Progenitor cell of endocrine pancreas (in vitro differentiated cells): ENCODE data around the gene IRAK4. TPM values are rescaled to one million over a fixed set of nuclear protein-coding genes. Genes with fewer than 3 reads are reported as not detected.
"Not testable (repeated sequence)": the region's sequence is repeated elsewhere in the genome, so short reads cannot be mapped to it uniquely, and the experiment has no call there.

ENCODE experiments used
- DNase-seq: peaks from one replicate; pipeline ENCODE4 v3.0.0; 2021; ENCODE audit warnings: low spot score; ENCODE audit not compliant: unreplicated experiment
- H3K27ac Mint-ChIP-seq: 2 replicates; pipeline ENCODE4 v1.8.0; 2021; ENCODE audit warnings: mild to moderate bottlenecking, moderate library complexity, mixed read lengths
- H3K27me3 Mint-ChIP-seq: 2 replicates; pipeline ENCODE4 v1.8.0; 2021; ENCODE audit warnings: mixed read lengths
- H3K36me3 Mint-ChIP-seq: 2 replicates; pipeline ENCODE4 v1.8.0; 2022; ENCODE audit warnings: mixed read lengths; ENCODE audit not compliant: insufficient read depth
- H3K4me1 Mint-ChIP-seq: 2 replicates; pipeline ENCODE4 v1.8.0; 2021; ENCODE audit warnings: low read depth, mixed read lengths
- H3K4me3 Mint-ChIP-seq: 2 replicates; pipeline ENCODE4 v1.8.0; 2021; ENCODE audit warnings: low read depth, mild to moderate bottlenecking, moderate library complexity, mixed read lengths
- H3K9me3 Mint-ChIP-seq: 2 replicates; pipeline ENCODE4 v1.8.0; 2021; ENCODE audit warnings: low read depth, mixed read lengths
- CTCF ChIP-seq: fragments of 200-600 bp; sonication (generic); IDR thresholded peaks from one replicate; pipeline ENCODE4 v1.5.0; 2021; ENCODE audit warnings: antibody characterized with exemption, mild to moderate bottlenecking; ENCODE audit not compliant: unreplicated experiment
- total RNA-seq: library from RNA; stranded (reverse); gene quantifications from 2 replicates; pipeline ENCODE4 v1.2.1, GENCODE V29; 2021

The IRAK4 gene
- total RNA-seq, 1 donor from 2014 or later = 8.5 TPM

GRCh38 chr12:43740511-43741100, 18.1 kb upstream of the IRAK4 start:
- no peak overlapping the region for H3K27ac Mint-ChIP-seq
- peaks cover 4% of the 10 kb centered on the region for H3K36me3 Mint-ChIP-seq
- no peak for TF ChIP-seq CTCF
- no peaks in the 10 kb centered on the region for H3K27me3 Mint-ChIP-seq
- no peaks in the 10 kb centered on the region for H3K4me1 Mint-ChIP-seq
- DNase-seq = no peak
- H3K9me3 Mint-ChIP-seq = no peaks in the 10 kb centered on the region
- no peak overlapping the region for H3K4me3 Mint-ChIP-seq

GRCh38 chr12:43742106-43742505, 16.6 kb upstream of the IRAK4 start:
- Mint-ChIP-seq H3K4me3 (no peak overlapping the region), H3K9me3 (no peaks in the 10 kb centered on the region), H3K27ac (no peak overlapping the region), H3K27me3 (no peaks in the 10 kb centered on the region), H3K4me1 (no peaks in the 10 kb centered on the region), H3K36me3 (peaks cover 4% of the 10 kb centered on the region)
- DNase-seq = no peak
- TF ChIP-seq CTCF = no peak

- no peak for DNase-seq
- Mint-ChIP-seq H3K4me3 (no peak overlapping the region), H3K9me3 (no peaks in the 10 kb centered on the region), H3K27me3 (no peaks in the 10 kb centered on the region), H3K4me1 (no peaks in the 10 kb centered on the region), H3K27ac (no peak overlapping the region), H3K36me3 (peaks cover 4% of the 10 kb centered on the region)
- no peak for TF ChIP-seq CTCF
Observed at GRCh38 chr12:43744826-43745225, 13.9 kb upstream of the IRAK4 start.

GRCh38 chr12:43749016-43749415, 9.7 kb upstream of the IRAK4 start:
- no peak for DNase-seq
- TF ChIP-seq CTCF = no peak
- H3K9me3 Mint-ChIP-seq = no peaks in the 10 kb centered on the region
- peaks cover 9% of the 10 kb centered on the region for H3K36me3 Mint-ChIP-seq
- no peaks in the 10 kb centered on the region for H3K4me1 Mint-ChIP-seq
- H3K27me3 Mint-ChIP-seq = no peaks in the 10 kb centered on the region
- no peak overlapping the region for H3K4me3 Mint-ChIP-seq
- H3K27ac Mint-ChIP-seq = no peak overlapping the region

- no peak overlapping the region for H3K4me3 Mint-ChIP-seq
Observed at GRCh38 chr12:43750814-43751213, 7.9 kb upstream of the IRAK4 start.

GRCh38 chr12:43751360-43751759, 7.4 kb upstream of the IRAK4 start:
- H3K4me1 Mint-ChIP-seq, H3K27ac Mint-ChIP-seq, H3K4me3 Mint-ChIP-seq, H3K36me3 Mint-ChIP-seq, H3K9me3 Mint-ChIP-seq, DNase-seq, H3K27me3 Mint-ChIP-seq: not testable (repeated sequence)

More at GRCh38 chr12:43750814-43751213, 7.9 kb upstream of the IRAK4 start:
- Mint-ChIP-seq H3K4me1 (no peaks in the 10 kb centered on the region), H3K27ac (no peak overlapping the region), H3K9me3 (no peaks in the 10 kb centered on the region), H3K27me3 (no peaks in the 10 kb centered on the region), H3K36me3 (peaks cover 8% of the 10 kb centered on the region)
- no peak for DNase-seq
- TF ChIP-seq CTCF = no peak
